ENCODE results near the gene PABPN1L. TPM values are rescaled to one million over a fixed set of nuclear protein-coding genes. Genes with fewer than 3 reads are reported as not detected.

The PABPN1L gene
- total and polyA plus RNA-seq, 2 of the 8 experiments (the other 6 are each of a cell fraction or from before 2014, with no cell fraction given) = not detected

GRCh38 chr16:88819126-88819525, 47.3 kb downstream of the PABPN1L start:
- Histone ChIP-seq H3K27ac (ENCODE audit: low read depth, low read length) (no peak overlapping the region), H3K14ac (ENCODE audit: insufficient read length) (no peak overlapping the region), H3K23ac (ENCODE audit: insufficient read length) (no peak overlapping the region), H3K4me2 (ENCODE audit: insufficient read depth in 1 of 2, low read depth in 2 of 2, low read length in 2 of 2) (no peak overlapping the region), H3K9me3 (ENCODE audit: insufficient read depth in 2 of 2, low read depth in 1 of 2, low read length in 1 of 2) (no peaks in the 10 kb centered on the region), H4K91ac (replicated peaks; ENCODE audit: insufficient read length, low read length) (no peak overlapping the region), H3K23me2 (ENCODE audit: low read depth, low read length) (no peaks in the 10 kb centered on the region), H2AFZ (ENCODE audit: low read length) (no peak overlapping the region), H3K36me3 (ENCODE audit: control insufficient read depth in 2 of 4, insufficient read depth in 4 of 4, low read length in 3 of 4) (no peaks in the 10 kb centered on the region), H3K79me2 (ENCODE audit: control insufficient read depth in 1 of 2, insufficient read depth in 2 of 2, low read length in 2 of 2) (no peaks in the 10 kb centered on the region), H2BK20ac (ENCODE audit: low read length) (no peak overlapping the region), H2AK5ac (ENCODE audit: low read depth, low read length) (no peak overlapping the region), H3K18ac (ENCODE audit: extremely low read depth, low read length) (no peak overlapping the region), H2BK120ac (replicated peaks; ENCODE audit: low read depth, low read length) (no peak overlapping the region), H4K20me1 (replicated peaks in 1 of 2; ENCODE audit: control insufficient read depth in 1 of 2, insufficient read depth in 2 of 2, low read length in 2 of 2) (peaks cover 0 to 3% of the 10 kb centered on the region in 2 experiments), H3K79me1 (ENCODE audit: low read depth, low read length) (no peaks in the 10 kb centered on the region), H3K4me1 (replicated peaks in 1 of 4; ENCODE audit: control insufficient read depth in 3 of 4, insufficient read depth in 4 of 4, low read length in 3 of 4) (no peaks in the 10 kb centered on the region), H3K4ac (replicated peaks; ENCODE audit: insufficient read length, low read depth, low read length) (no peak overlapping the region), H2BK5ac (ENCODE audit: low read depth, low read length) (no peak overlapping the region), H3K4me3 (ENCODE audit: extremely low read depth in 1 of 4, insufficient read depth in 2 of 4, low read depth in 3 of 4, low read length in 4 of 4) (no peak overlapping the region), H2BK12ac (ENCODE audit: low read depth, low read length) (no peak overlapping the region), H4K5ac (ENCODE audit: insufficient read length, low read depth, low read length) (no peak overlapping the region), H2BK15ac (ENCODE audit: low read length) (no peak overlapping the region), H4K8ac (ENCODE audit: extremely low read depth, insufficient read depth, low read length) (peak overlapping the region; percentile 68; the same call in 1 of the 2 replicates), H3K9ac (replicated peaks in 1 of 4; ENCODE audit: extremely low read depth in 1 of 4, low read depth in 3 of 4, low read length in 3 of 4) (no peak overlapping the region), H3K56ac (replicated peaks; ENCODE audit: insufficient read length, low read depth, low read length) (no peak overlapping the region), H3K27me3 (replicated peaks in 1 of 4; ENCODE audit: control insufficient read depth in 3 of 4, extremely low read depth in 1 of 4, insufficient read depth in 3 of 4, low read length in 3 of 4) (no peaks in the 10 kb centered on the region)
- ChIA-PET CTCF (ENCODE audit: partially characterized antibody) (interaction anchor here (0.6 to 2.2 kb wide), 10 partner anchors 11 to 348 kb away, joined by 3 to 6 read pairs (median 3); no protein-coding TSS in a partner anchor), POLR2A (ENCODE audit: partially characterized antibody) (interaction anchor here (0.9 to 9.0 kb wide), 3 partner anchors 7 to 14 kb away, joined by 3 to 77 read pairs (median 4); partner anchors contain the start of gene APRT)
- FAIRE-seq (no peak), DNase-seq (ENCODE audit: low read depth in 1 of 2, low spot score in 2 of 2) (no peak)
- TF ChIP-seq RAD21 (IDR thresholded peaks at IDR 0.05 in 1 of 2, conservative IDR thresholded peaks at IDR 0.05 in 1 of 2; ENCODE audit: low read depth in 2 of 2, low read length in 2 of 2) = no peak
- no peak for TF ChIP-seq EZH2 (IDR thresholded peaks at IDR 0.05; ENCODE audit: low read depth, low read length, severe bottlenecking)
- no peak for TF ChIP-seq YY1 (IDR thresholded peaks at IDR 0.05; ENCODE audit: low read depth, low read length)
- no peak for TF ChIP-seq POU5F1 (IDR thresholded peaks at IDR 0.05; ENCODE audit: low read depth, low read length)
- no peak for TF ChIP-seq TAF7 (optimal IDR thresholded peaks at IDR 0.05; ENCODE audit: borderline replicate concordance, low read depth, low read length)
- 88% methylated on average over 13 of the region's 16 CpGs; no CpG with 5 or more reads in 1 of the 2 experiments for WGBS, 2 experiments (ENCODE audit: extremely low coverage in 1 of 2, insufficient coverage in 1 of 2, insufficient read length in 1 of 2, insufficient replicate concordance in 2 of 2, low coverage in 1 of 2, low lambda C conversion rate in 2 of 2, missing lambda C conversion rate in 1 of 2)

All from H1 (cell line).